GM12864 (cell line): ENCODE measurements around the gene AGT.

Experiments
- DNase-seq: peaks from one replicate; pipeline ENCODE4 v3.0.0-alpha.2; 2011; ENCODE audit warnings: low read depth
- H3K4me3 ChIP-seq: 2 replicates; pipeline ENCODE4 v1.5.1; 2011; ENCODE audit warnings: mild to moderate bottlenecking, low read depth, low read length, control low read depth
- CTCF ChIP-seq: IDR thresholded peaks from 2 replicates; pipeline ENCODE4 v1.5.1; 2011; ENCODE audit warnings: low read depth, mild to moderate bottlenecking, moderate library complexity, low read length, control low read depth, inconsistent platforms; ENCODE audit errors: missing control alignments

The AGT gene

GRCh38 chr1:230686747-230687146 is 27.2 kb downstream of the AGT start:
- no peak for TF ChIP-seq CTCF
- DNase-seq = no peak
- no peak overlapping the region for H3K4me3 ChIP-seq

- no peak overlapping the region for H3K4me3 ChIP-seq
- no peak for DNase-seq
- TF ChIP-seq CTCF = no peak
Measured at GRCh38 chr1:230684998-230685397, 28.9 kb downstream of the AGT start.

- H3K4me3 ChIP-seq = no peak overlapping the region
- no peak for DNase-seq
- no peak for TF ChIP-seq CTCF
Measured at GRCh38 chr1:230684146-230684545, 29.8 kb downstream of the AGT start.

- no peak for DNase-seq
- no peak overlapping the region for H3K4me3 ChIP-seq
- TF ChIP-seq CTCF = no peak
Measured at GRCh38 chr1:230682882-230683610, 30.9 kb downstream of the AGT start.

- H3K4me3 ChIP-seq = no peak overlapping the region
- no peak for TF ChIP-seq CTCF
- DNase-seq = no peak
Measured at GRCh38 chr1:230682274-230682673, 31.6 kb downstream of the AGT start.

GRCh38 chr1:230681599-230681998 is 32.3 kb downstream of the AGT start:
- no peak for TF ChIP-seq CTCF
- H3K4me3 ChIP-seq = no peak overlapping the region
- DNase-seq = no peak
